Kidney epithelial cell (primary cell): ENCODE data around the gene MDM2. TPM values are rescaled to one million over a fixed set of nuclear protein-coding genes. Genes with fewer than 3 reads are reported as not detected.

ENCODE experiments used
- DNase-seq: peaks from one replicate; pipeline ENCODE4 v3.0.0-alpha.2; 2010; ENCODE audit warnings: low read depth
- H3K27me3 ChIP-seq: 2 replicates; pipeline ENCODE4 v1.6.0; 2011; ENCODE audit warnings: low read length; ENCODE audit not compliant: control insufficient read depth, insufficient read depth
- H3K36me3 ChIP-seq: 2 replicates; pipeline ENCODE4 v1.5.1; 2011; ENCODE audit warnings: low read length; ENCODE audit not compliant: control insufficient read depth, insufficient read depth
- H3K4me3 ChIP-seq: 2 replicates; pipeline ENCODE4 v1.5.1; 2011; ENCODE audit warnings: low read depth, mild to moderate bottlenecking, control low read depth, low read length
- CTCF ChIP-seq: IDR thresholded peaks from 2 replicates; pipeline ENCODE4 v1.5.1; 2011; ENCODE audit warnings: mild to moderate bottlenecking, moderate library complexity, low read length, control low read depth, inconsistent platforms; ENCODE audit not compliant: insufficient read depth, poor library complexity, severe bottlenecking
- total RNA-seq: library from RNA; depleted of rRNA; stranded (reverse); fragments of >200 nt; gene quantifications from 2 replicates; pipeline ENCODE4 v1.2.3, GENCODE V29; 2015

MDM2 gene
- total RNA-seq, 1 donor from 2014 or later: 195 TPM

GRCh38 chr12:68762691-68763090 is 45.3 kb upstream of the MDM2 start:
- no peak for TF ChIP-seq CTCF
- DNase-seq: no peak
- Histone ChIP-seq H3K27me3 (no peaks in the 10 kb centered on the region), H3K36me3 (no peaks in the 10 kb centered on the region), H3K4me3 (no peak overlapping the region)

- no peak for TF ChIP-seq CTCF
- no peaks in the 10 kb centered on the region for H3K36me3 ChIP-seq
- DNase-seq: no peak
- no peak overlapping the region for H3K4me3 ChIP-seq
- no peaks in the 10 kb centered on the region for H3K27me3 ChIP-seq
Observed at GRCh38 chr12:68765696-68766095, 42.3 kb upstream of the MDM2 start.

- no peak for TF ChIP-seq CTCF
- Histone ChIP-seq H3K4me3 (no peak overlapping the region), H3K27me3 (no peaks in the 10 kb centered on the region), H3K36me3 (no peaks in the 10 kb centered on the region)
- DNase-seq: no peak
Observed at GRCh38 chr12:68766646-68767045, 41.3 kb upstream of the MDM2 start.

- Histone ChIP-seq H3K27me3 (no peaks in the 10 kb centered on the region), H3K4me3 (no peak overlapping the region), H3K36me3 (no peaks in the 10 kb centered on the region)
- TF ChIP-seq CTCF: no peak
- no peak for DNase-seq
Observed at GRCh38 chr12:68767191-68767590, 40.8 kb upstream of the MDM2 start.

GRCh38 chr12:68768431-68768939 is 39.5 kb upstream of the MDM2 start:
- Histone ChIP-seq H3K27me3 (no peaks in the 10 kb centered on the region), H3K36me3 (no peaks in the 10 kb centered on the region), H3K4me3 (no peak overlapping the region)
- no peak for DNase-seq
- TF ChIP-seq CTCF: no peak

GRCh38 chr12:68769941-68770340 is 38.0 kb upstream of the MDM2 start:
- Histone ChIP-seq H3K4me3 (no peak overlapping the region), H3K36me3 (no peaks in the 10 kb centered on the region), H3K27me3 (no peaks in the 10 kb centered on the region)
- no peak for DNase-seq
- no peak for TF ChIP-seq CTCF
